Measurements from ENCODE around the gene EPHB6.

- peak; percentile 85 for TF ChIP-seq CTCF (tag by site-specific recombination; IDR thresholded peaks at IDR 0.05)
- no peak for TF ChIP-seq YY1 (tag by site-specific recombination; IDR thresholded peaks at IDR 0.05)
- no peak for TF ChIP-seq ZNF2 (tag by site-specific recombination; IDR thresholded peaks at IDR 0.05)
- no peak for TF ChIP-seq ZBTB10 (tag by site-specific recombination; IDR thresholded peaks at IDR 0.05)
- TF ChIP-seq, protein P1, sequence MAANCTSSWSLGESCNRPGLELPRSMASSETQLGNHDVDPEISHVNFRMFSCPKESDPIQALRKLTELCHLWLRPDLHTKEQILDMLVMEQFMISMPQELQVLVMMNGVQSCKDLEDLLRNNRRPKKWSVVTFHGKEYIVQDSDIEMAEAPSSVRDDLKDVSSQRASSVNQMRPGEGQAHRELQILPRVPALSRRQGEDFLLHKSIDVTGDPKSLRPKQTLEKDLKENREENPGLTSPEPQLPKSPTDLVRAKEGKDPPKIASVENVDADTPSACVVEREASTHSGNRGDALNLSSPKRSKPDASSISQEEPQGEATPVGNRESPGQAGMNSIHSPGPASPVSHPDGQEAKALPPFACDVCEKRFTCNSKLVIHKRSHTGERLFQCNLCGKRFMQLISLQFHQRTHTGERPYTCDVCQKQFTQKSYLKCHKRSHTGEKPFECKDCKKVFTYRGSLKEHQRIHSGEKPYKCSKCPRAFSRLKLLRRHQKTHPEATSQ (tag by site-specific recombination; IDR thresholded peaks at IDR 0.05): no peak
- TF ChIP-seq, protein P2, sequence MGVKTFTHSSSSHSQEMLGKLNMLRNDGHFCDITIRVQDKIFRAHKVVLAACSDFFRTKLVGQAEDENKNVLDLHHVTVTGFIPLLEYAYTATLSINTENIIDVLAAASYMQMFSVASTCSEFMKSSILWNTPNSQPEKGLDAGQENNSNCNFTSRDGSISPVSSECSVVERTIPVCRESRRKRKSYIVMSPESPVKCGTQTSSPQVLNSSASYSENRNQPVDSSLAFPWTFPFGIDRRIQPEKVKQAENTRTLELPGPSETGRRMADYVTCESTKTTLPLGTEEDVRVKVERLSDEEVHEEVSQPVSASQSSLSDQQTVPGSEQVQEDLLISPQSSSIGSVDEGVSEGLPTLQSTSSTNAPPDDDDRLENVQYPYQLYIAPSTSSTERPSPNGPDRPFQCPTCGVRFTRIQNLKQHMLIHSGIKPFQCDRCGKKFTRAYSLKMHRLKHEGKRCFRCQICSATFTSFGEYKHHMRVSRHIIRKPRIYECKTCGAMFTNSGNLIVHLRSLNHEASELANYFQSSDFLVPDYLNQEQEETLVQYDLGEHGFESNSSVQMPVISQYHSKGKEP (tag by site-specific recombination; IDR thresholded peaks at IDR 0.05): no peak
- no peak for TF ChIP-seq KLF9 (tag by site-specific recombination; IDR thresholded peaks at IDR 0.05; ENCODE audit: low read depth)
- no peak for TF ChIP-seq ZNF670 (tag by site-specific recombination; IDR thresholded peaks at IDR 0.05; ENCODE audit: low read depth)
- no peak for TF ChIP-seq ZNF529 (tag by site-specific recombination; IDR thresholded peaks at IDR 0.05; ENCODE audit: insufficient replicate concordance)
- TF ChIP-seq ZNF366 (tag by site-specific recombination; conservative IDR thresholded peaks at IDR 0.05): no peak
- TF ChIP-seq, protein P3, sequence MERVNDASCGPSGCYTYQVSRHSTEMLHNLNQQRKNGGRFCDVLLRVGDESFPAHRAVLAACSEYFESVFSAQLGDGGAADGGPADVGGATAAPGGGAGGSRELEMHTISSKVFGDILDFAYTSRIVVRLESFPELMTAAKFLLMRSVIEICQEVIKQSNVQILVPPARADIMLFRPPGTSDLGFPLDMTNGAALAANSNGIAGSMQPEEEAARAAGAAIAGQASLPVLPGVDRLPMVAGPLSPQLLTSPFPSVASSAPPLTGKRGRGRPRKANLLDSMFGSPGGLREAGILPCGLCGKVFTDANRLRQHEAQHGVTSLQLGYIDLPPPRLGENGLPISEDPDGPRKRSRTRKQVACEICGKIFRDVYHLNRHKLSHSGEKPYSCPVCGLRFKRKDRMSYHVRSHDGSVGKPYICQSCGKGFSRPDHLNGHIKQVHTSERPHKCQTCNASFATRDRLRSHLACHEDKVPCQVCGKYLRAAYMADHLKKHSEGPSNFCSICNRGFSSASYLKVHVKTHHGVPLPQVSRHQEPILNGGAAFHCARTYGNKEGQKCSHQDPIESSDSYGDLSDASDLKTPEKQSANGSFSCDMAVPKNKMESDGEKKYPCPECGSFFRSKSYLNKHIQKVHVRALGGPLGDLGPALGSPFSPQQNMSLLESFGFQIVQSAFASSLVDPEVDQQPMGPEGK (tag by site-specific recombination; IDR thresholded peaks at IDR 0.05): no peak
- TF ChIP-seq GLI4 (tag by site-specific recombination; IDR thresholded peaks at IDR 0.05): no peak
- TF ChIP-seq, protein P4, sequence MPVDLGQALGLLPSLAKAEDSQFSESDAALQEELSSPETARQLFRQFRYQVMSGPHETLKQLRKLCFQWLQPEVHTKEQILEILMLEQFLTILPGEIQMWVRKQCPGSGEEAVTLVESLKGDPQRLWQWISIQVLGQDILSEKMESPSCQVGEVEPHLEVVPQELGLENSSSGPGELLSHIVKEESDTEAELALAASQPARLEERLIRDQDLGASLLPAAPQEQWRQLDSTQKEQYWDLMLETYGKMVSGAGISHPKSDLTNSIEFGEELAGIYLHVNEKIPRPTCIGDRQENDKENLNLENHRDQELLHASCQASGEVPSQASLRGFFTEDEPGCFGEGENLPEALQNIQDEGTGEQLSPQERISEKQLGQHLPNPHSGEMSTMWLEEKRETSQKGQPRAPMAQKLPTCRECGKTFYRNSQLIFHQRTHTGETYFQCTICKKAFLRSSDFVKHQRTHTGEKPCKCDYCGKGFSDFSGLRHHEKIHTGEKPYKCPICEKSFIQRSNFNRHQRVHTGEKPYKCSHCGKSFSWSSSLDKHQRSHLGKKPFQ (tag by site-specific recombination; IDR thresholded peaks at IDR 0.05): no peak
- no peak for TF ChIP-seq ZNF239 (tag by site-specific recombination; IDR thresholded peaks at IDR 0.05)
These were observed 18.5 kb downstream of the EPHB6 start for GRCh38 chr7:142873281-142873784.
